Tibial nerve (tissue), 4 donors: ENCODE results near the gene RNF130.

Experiments used
- CTCF ChIP-seq, 5 experiments: fragments of 200-600 bp in 3 of 5; fragments of 450-650 bp in 2 of 5; sonication (generic) in 3 of 5; IDR thresholded peaks; one replicate each; pipeline ENCODE4 v1.5.1; 2016 to 2019; ENCODE audit warnings: antibody characterized with exemption in 5 of 5, mild to moderate bottlenecking in 3 of 5, moderate library complexity in 2 of 5
- EP300 ChIP-seq, 2 donors: sonication (generic); formaldehyde crosslinking; IDR thresholded peaks; one replicate each; pipeline ENCODE4 v1.6.1; 2017; ENCODE audit warnings: antibody characterized with exemption in 2 of 2, mild to moderate bottlenecking in 1 of 2

- TF ChIP-seq EP300 (IDR thresholded peaks at IDR 0.05) (no peak), CTCF (IDR thresholded peaks at IDR 0.05) (no peak)
Observed at GRCh38 chr5:179926657-179927056, 144.9 kb downstream of the RNF130 start.
